ENCODE measurements around the gene ATP2B3. TPM values are rescaled to one million over a fixed set of nuclear protein-coding genes. Genes with fewer than 3 reads are reported as not detected.

ATP2B3 gene
- total RNA-seq, 1 donor from 2014 or later = 7.2 TPM

- no peak for DNase-seq
Measured at GRCh38 chrX:153571534-153571908, 54.1 kb downstream of the ATP2B3 start.

DNA sequence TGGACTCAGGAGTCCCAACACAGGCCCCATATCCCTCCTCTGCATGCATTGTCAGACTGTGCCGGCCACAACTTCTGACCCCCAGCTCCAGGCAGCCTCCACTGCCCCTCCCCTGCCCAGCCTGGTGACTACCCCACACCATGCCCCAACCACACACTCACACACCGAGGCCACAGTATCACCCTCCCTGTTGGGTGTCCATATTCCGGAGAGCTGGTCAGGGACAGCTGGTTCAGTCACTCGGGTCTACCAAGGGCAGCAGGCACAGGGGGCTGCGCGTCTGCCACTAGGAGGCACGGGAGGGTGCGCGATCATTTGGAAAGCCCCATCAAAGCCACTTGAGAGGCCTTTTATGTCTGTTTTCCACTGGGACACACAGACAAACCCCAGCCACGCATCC is 55.2 kb downstream of the ATP2B3 start:
- DNase-seq = no peak

GRCh38 chrX:153573984-153574383 is 56.5 kb downstream of the ATP2B3 start:
- DNase-seq = no peak

DNA sequence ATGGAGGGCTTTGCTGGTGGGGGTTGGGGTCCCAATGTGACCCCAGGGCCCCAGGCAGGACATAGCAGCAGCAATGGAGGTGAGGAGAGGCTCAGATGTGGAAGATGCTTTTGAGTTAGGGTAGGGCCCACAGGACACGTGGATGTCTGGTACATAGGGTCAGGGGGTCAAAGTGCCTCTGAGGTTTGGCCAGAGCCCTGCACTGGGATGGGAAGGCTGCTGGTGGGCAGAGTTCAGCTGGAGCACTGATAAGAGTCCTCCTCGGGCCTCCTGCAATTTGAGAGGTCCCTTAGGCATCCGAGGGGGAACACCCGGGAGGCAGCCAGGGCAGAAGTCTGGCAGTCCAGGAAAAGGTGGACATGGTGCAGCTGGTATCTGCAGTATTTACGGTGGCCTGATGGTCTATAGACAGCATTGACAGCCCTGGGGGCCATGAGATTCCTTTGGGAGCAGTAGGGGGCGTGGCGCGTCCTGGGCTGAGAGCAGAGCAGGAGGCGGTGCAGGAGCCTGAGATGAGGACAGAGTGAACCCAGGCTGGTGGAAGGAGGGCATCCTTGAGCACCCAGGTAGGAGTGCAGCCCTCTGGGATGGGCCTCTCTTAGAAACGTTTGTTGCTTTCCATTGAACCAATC is 58.9 kb downstream of the ATP2B3 start:
- DNase-seq = no peak

DNA sequence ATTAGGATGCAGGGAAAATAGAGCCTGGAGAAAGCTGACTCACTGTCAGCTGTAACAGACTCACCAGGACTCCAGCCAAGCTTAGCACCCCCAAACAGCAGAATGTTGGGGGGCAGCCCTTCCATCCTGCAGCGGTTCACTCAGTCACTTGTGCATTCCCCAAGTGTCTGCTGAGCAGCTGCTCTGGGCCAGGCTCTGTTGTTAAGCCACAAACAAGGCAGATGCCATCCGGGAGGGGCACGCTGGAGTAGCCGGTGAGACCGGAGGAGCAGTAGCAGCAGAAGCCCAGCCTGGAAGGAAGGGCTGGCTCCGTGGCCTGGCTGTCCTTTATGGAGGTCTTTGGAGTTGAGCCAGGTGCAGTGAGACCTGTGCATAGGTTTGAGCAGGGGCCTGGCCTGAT is 59.5 kb downstream of the ATP2B3 start:
- DNase-seq = no peak

- DNase-seq = no peak
Measured at GRCh38 chrX:153578200-153578835, 60.9 kb downstream of the ATP2B3 start.

GRCh38 chrX:153578889-153579288 is 61.4 kb downstream of the ATP2B3 start:
- no peak for DNase-seq

DNA sequence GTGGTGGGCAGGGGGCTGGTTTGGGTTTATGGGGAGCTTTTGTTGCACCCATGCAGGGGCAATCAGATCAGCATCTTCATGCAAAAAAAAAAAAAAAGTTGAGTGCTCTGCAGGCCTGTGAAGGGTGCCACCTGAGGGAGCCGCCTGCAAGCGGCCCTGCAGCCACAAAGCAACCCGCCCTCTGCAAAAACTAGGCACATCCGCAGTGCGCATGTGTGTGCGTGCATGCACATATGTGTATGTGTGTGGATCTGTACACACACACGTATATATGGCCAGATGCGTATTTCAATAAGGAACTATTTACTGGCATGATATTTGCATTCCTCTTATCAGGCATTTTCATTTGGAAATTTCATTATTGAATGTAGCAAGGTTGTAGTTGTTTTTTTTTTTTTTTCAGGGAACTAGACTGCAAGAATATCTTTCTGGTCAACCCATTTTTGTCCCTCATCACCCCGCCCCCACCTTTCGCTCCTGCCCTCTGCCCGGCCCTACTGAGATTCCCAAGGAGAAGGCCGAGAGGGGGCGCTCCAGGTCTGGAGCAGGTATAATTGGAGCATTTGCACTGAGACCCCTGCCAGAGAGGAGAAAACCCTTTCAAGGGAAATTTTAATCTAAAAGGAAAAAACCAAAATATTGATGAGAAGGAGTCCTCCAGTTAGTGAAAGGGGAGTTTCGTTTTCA is 63.4 kb downstream of the ATP2B3 start:
- no peak for DNase-seq

- DNase-seq = no peak
Measured at GRCh38 chrX:153582896-153583295, 65.5 kb downstream of the ATP2B3 start.

DNA sequence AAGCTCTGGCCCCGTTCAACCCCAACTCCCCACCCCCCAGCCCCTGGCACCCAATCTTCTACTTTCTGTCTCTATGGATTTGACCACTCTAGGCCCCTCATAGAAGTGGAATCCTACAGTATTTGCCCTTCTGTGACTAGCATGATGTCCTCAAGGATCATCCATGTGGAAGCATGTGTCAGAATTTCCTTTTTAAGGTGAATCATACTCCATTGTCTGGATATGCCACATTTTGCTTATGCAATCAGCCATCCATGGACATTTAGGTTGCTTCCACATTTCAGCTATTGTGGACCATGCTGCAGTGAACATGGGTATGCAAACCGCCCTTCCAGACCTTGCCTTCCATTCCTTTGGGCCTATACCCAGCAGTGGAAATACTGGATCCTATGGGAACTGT is 66.0 kb downstream of the ATP2B3 start:
- DNase-seq = no peak

DNA sequence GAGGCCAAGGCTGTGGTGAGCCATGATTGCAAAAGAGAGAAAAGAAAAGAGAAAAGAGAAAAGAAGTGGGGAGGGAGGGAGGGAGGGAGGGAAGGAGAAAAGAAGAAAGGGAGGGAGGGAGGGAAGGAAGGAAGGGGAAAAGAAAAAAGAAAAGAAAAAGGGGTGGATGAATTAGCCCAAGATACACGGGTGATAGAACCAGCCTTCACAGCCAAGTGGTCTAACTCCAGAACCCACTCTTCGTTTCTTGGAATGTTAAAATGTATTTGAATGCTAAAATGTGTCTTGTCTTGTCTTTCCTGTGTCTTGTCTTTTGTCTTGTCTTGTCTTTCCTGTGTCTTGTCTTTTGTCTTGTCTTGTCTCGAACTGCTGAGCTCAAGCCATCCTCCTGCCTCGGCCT is 68.4 kb downstream of the ATP2B3 start:
- no peak for DNase-seq

DNA sequence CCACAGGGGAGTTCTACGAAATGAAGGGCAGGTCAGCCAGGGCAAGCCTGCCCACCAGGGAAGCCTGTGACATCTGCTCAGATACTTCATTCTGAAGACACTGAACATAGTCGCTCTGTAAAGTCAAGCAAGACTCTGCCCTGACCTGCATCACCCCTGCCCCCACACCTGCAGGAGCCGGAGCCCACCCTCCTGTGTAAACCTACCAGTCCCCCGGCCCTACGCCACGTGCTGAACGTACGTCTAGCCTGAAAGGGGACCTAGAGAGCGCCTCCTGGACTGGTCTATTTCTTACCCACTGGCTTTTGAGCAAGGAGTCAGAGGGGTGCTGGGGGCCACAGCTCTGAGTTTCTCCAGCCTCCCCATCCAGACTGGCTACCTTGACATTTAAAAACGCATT is 69.9 kb downstream of the ATP2B3 start:
- no peak for DNase-seq

DNA sequence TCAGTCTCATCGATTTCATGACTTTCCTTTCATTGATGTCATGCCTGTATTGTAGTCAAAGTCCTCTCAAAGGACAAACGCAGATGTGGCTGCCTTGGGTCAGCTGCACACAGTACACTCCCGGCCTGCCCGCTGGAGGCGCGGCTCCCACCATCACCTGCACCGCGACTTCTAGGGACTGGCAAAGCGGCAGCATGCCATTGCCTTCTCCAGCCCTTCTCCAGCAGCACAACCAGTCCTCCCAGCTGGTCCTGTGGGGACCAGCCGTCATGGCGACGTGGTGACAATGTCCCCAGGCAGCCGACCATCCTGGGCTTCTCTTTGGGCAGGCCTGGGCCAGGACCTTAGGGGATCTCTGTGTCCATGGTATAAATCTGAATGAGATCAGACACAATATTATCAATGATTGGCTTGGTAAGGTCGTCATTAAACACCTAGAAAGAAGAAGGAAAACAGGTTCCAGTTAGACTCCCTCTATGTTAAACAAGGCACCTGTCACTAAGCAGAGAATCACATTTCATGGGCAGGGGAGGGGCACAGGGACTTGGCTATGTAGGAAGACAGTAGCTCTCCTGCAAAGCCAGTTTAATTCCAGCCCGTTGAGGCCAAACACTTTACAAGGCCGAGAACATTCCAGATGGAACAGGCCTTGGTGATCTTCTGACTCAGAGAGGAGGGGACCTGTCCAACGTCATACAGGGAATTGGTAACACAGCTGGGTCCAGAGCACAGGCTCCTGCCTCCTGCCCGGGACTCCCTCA is 70.8 kb downstream of the ATP2B3 start:
- DNase-seq = no peak

DNA sequence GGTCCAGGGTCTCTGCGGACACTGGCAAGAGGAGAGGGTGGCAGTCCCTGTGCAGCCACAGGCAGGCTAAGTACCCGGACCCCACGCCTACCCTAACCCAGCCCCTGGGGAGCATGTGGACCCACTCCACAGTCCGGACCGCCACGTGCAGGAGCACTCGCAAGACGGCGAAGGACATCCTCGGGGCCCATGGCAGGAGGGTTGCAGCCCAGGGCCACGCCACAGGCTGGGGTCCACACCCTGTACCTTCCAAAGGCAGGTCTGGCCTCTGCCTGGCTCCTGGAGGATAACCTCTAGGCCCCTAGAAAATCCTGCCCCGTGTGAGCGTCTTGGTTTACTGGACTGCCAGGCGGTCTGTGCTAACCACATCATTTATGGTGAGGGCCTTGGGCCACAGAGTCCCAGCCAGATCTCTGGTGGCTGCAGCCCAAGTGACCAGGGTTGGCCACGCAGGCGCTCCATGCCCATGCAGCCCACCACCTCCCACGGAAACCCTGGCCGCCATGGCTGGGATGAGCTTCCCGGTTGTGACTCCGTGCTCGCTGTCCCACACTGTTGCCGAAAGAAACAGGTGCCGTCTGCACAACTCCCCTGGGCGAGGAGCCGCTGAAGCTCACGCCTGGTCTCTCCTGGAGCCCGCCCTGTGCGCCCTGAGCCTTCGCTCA is 71.5 kb downstream of the ATP2B3 start:
- DNase-seq = no peak

DNA sequence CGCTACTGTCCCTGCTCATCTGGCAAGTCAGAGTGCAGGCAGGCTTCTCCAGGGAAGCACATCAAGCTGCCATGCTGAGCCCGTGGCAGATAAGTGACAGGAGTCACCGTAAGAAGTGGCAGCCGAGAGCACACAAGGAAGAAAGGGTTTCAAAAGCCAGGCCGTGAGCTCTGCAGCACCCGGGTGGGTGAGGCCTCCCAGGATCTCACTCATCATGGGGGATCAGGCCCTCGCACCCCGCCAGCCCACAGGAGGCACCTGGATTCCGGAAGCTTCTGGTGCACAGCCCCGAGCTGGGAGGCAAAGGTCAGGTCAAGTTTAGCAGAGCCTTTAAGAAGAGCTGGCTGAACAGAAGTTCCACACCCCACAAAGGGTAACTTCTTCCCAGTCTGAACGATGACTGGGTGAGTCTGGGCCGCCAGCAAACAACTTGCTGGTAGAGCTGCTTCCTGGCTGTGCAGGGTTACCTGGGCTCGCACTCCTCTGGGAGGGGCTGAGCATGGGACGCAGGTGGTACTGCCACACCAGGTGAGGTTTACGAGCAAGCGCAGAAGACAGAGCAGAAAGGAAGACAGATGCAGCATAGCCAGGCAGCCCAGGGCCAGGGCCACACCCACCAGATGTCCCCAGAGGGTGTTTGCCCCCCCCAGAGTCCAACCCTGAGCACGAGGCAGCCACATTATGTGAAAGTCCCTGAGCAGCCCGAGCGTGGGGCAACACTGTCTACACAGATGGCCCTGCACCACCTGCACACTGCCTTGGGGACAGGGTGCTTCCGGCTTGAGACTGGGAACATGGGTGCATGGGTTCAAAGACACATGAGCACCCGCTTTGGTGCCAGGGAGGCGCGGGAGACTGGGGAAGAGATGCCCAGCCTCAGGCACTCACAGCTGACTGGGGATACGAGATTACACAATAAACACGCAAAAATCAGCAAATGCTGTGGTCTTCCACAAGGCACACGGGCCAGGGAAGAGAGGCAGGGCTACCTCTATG is 73.8 kb downstream of the ATP2B3 start:
- no peak for DNase-seq

GRCh38 chrX:153592091-153592833 is 74.8 kb downstream of the ATP2B3 start:
- DNase-seq = no peak

DNA sequence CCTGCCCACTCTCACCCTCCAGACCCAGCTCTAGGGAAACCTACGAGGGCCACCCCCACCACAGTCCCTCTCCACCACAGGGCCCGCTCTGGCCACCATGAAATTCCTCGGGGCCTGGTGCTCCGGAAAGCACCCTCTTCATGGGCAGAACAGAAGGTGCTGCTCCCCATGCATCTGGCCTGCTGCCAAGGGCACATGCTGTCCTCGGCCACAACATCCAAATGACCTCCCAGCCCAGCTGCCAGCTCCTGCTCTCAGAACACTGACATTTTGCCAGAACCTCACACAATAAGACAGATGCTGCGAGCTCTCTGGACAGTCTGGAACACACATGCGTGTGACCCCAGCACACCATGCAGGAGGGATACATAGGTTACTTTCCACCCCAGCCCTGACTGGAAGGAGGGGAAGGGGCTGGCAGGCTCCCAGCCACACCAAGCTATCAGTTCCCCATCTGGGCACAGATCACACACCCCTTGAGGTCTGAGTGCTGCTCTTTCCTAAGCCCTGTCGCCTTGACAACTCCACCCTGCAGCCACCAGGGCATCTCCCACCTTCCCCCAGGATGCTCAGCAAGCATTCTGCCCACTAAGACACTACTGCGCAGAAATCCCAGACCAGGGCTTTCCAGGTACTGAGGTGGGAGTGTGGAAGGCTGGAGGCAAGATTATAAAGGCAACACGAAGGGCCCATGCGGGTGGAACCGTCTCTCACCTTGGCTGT is 75.7 kb downstream of the ATP2B3 start:
- peak; percentile 30 for DNase-seq

DNA sequence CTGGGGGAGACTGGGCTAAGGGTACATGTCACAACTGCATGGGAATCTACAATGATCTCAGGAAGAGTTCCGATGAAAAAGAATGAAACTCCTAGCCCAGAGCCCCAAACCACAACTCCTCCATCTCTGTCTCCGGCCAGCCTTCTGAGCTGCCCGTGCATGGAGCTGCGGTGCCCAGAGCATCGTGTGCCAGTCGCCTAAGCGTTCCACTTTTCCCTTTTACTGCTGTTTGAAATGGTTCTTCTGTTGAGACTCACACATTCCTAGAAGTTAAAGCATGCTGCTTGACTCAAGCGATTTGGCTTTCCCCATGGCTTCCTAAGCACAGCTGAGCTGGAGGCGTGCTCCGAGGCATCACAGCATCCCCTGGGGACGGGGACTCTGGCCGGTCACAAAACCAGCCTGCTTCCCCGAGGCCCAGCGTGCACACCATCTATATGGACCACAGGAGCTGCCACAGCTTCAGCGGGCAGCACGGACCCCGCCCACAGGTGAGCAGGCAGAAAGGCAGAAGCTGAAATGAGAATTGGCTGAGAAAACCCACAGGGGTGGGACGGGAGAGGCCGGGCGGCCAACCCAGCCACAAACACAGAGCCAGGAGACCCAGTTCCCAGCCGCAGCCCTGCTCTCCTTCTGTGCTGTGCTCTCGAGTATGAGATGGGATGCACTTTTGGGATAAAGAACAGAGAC is 76.5 kb downstream of the ATP2B3 start:
- DNase-seq = no peak

DNA sequence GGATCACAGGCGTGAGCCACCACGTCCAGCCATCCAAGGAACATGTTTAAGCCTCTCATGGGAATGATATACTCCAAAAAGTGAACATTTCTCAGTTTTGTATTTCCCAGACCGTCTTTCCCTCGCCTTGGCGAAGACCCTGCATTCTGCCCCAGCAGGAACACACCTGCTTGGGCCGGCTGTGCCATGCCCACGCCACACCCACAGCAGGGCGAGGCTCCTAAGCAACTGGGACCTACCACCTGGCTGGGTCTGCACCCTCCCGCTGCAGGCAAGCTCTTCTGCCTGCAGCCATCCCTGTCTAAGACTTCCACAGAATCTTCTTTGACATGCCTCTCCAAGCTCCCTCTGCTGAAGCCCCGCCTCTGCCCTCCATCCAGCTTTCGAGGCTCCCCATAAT is 77.9 kb downstream of the ATP2B3 start:
- DNase-seq = no peak

All from occipital lobe (tissue), 2 donors.